Measurements from ENCODE around the gene RTN4RL1. TPM values are rescaled to one million over a fixed set of nuclear protein-coding genes. Genes with fewer than 3 reads are reported as not detected.
A peak's percentile ranks its signal among the peaks of the same experiment; 100 is the strongest.

Gene RTN4RL1
- total RNA-seq, 2 donors from 2014 or later, result 5.4 to 8.0 TPM

- peaks cover 0 to 7% of the 10 kb centered on the region in 2 donors for H3K4me1 ChIP-seq (ENCODE audit: control insufficient read depth in 1 of 2, low read depth in 2 of 2)
- no peak for TF ChIP-seq CTCF (IDR thresholded peaks at IDR 0.05)
- no peak overlapping the region for H3K27ac ChIP-seq
- H3K27me3 ChIP-seq (replicated peaks; ENCODE audit: insufficient read depth), result no peaks in the 10 kb centered on the region
- ATAC-seq (ENCODE audit: insufficient number of reproducible peaks, low FRiP score, low read depth) (no peak), DNase-seq (ENCODE audit: low spot score) (no peak)
- H3K36me3 ChIP-seq, result no peaks in the 10 kb centered on the region
- H3K9me3 ChIP-seq, result no peaks in the 10 kb centered on the region
- no peak overlapping the region for H3K4me3 ChIP-seq
Measured at GRCh38 chr17:1936766-1937165, 88.4 kb downstream of the RTN4RL1 start.

GRCh38 chr17:1934901-1935300 is 90.2 kb downstream of the RTN4RL1 start:
- H3K9me3 ChIP-seq, result no peaks in the 10 kb centered on the region
- H3K36me3 ChIP-seq, result no peaks in the 10 kb centered on the region
- no peak for TF ChIP-seq CTCF (IDR thresholded peaks at IDR 0.05)
- H3K27me3 ChIP-seq (replicated peaks; ENCODE audit: insufficient read depth), result no peaks in the 10 kb centered on the region
- DNase-seq (ENCODE audit: low spot score) (no peak), ATAC-seq (ENCODE audit: insufficient number of reproducible peaks, low FRiP score, low read depth) (no peak)
- peaks cover 0 to 7% of the 10 kb centered on the region in 2 donors for H3K4me1 ChIP-seq (ENCODE audit: control insufficient read depth in 1 of 2, low read depth in 2 of 2)
- no peak overlapping the region for H3K27ac ChIP-seq
- H3K4me3 ChIP-seq, result no peak overlapping the region

- Histone ChIP-seq H3K4me3 (no peak overlapping the region), H3K27me3 (replicated peaks; ENCODE audit: insufficient read depth) (no peaks in the 10 kb centered on the region), H3K4me1 (ENCODE audit: control insufficient read depth in 1 of 2, low read depth in 2 of 2) (peaks cover 0 to 7% of the 10 kb centered on the region in 2 donors), H3K27ac (no peak overlapping the region), H3K9me3 (no peaks in the 10 kb centered on the region), H3K36me3 (no peaks in the 10 kb centered on the region)
- ATAC-seq (ENCODE audit: insufficient number of reproducible peaks, low FRiP score, low read depth) (no peak), DNase-seq (ENCODE audit: low spot score) (no peak)
- TF ChIP-seq CTCF (IDR thresholded peaks at IDR 0.05), result no peak
Measured at GRCh38 chr17:1933875-1934715, 91.0 kb downstream of the RTN4RL1 start.

GRCh38 chr17:1931844-1932579 is 93.1 kb downstream of the RTN4RL1 start:
- Histone ChIP-seq H3K4me1 (ENCODE audit: control insufficient read depth in 1 of 2, low read depth in 2 of 2) (peaks cover 0 to 7% of the 10 kb centered on the region in 2 donors), H3K4me3 (peak overlapping the region; percentile 46)

More at GRCh38 chr17:1931844-1932579, 93.1 kb downstream of the RTN4RL1 start:
- Histone ChIP-seq H3K9me3 (no peaks in the 10 kb centered on the region), H3K27ac (no peak overlapping the region), H3K36me3 (no peaks in the 10 kb centered on the region), H3K27me3 (replicated peaks; ENCODE audit: insufficient read depth) (no peaks in the 10 kb centered on the region)
- TF ChIP-seq CTCF (IDR thresholded peaks at IDR 0.05), result no peak
- DNase-seq (ENCODE audit: low spot score) (no peak), ATAC-seq (ENCODE audit: insufficient number of reproducible peaks, low FRiP score, low read depth) (no peak)
